HTERT RPE-1 (cell line): ENCODE data around the gene GLE1.
"Not testable (repeated sequence)": the region's sequence is repeated elsewhere in the genome, so short reads cannot be mapped to it uniquely, and the experiment has no call there.

ENCODE experiments used
- in situ Hi-C: fragments of 300-500 bp; cut with MboI; formaldehyde crosslinking; loops from 4 replicates; pipeline ENCODE4 v1.14.3; 2020; ENCODE audit warnings: low sequenced_read_pairs

The GLE1 gene

DNA sequence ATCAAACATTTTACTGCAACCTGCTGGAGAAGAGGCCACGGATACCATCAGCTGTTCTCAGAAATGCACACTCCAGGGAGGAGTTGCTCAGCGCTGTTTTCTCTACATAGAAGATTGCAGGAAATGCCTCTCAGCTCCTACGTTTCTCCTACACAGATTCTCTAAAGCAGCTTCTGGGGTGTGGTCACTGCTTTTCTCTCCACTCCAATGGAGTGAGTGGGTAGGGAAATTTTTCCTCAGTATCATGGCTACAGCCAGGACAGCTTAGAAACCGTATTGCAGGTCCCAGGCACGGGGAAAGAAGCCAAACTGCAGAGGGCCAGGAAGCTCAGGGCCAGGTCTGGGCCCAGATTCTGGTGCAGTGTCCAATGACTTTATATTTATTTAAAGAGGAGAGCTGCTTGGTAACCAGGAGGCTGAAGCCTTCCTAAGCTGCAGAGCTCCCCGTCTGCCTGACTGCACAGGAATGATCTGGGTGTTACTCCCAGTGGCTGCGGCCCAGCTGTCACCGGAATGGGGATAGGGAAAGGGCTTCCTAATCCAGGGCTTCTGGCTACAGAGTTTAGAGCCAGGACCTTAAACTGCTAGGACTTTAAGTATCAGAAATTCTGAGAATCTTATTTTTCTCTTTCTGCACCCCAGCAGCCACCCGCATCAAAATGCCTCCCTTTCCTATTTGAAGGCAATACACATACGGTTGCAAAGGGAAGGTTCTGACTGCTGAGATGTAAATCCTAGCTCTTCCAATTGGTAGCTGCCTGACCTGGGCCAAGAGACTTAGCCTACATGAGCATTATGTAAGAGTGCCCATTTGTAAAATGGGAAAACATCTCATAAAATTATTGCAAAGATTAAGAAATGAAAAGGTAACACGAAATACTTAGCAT, 46.5 kb downstream of the GLE1 start:
- in situ Hi-C loops = no loop called here

DNA sequence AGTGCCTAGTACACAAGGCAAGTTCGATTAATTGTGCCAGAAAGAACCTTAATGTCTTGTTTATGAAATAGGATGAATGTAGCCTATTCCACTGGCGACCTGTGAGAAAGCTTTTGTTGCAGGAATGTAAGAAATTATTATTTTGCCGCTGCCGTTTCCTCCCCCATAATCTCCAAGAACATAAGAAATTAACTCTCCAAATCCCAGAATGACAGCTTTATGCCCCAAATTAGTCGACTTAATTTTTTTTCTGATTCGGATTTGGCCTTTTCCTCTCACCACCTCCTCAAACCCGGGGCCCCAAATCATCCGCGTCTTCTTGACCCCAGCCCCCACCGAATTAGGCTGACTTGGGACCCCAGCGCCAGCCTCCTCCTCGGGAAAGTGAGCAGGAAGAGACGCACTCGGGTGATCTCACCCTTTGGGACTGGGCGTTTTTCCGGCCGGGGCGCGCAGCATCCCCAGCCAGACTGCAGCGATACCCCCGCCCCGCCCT, 47.2 kb downstream of the GLE1 start:
- in situ Hi-C loops = no loop called here

DNA sequence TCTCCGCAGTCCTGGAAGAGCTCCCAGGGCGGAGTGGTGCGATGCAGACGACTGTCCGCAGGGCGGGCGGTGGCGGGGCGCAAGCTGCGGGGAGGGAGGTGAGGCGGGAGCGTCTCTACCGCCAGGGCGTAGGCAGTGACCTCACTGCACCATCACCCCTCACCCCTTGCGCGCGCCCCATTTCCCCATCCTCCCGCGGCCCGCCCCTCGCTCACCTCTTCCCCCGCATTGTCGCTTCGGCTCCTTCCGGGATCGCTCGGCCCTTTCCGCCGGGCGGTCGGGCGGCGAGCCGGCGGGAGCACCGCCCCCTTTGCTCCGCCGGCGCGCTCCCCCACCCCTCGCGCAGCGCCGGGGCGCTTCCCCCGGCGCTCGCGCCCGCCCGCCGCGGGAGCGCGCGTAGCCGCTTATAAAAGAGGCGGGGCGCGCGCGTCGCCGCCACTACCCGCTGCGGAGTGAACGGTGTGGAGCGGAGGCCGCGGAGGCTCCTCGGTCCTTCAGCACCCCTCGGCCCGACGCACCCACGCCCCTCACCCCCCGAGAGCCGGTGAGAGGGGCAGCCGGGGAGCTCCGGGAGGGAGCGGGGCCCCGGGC, 47.7 kb downstream of the GLE1 start, which contains the start of gene SPTAN1:
SPTAN1 (plus strand) TSS at position 435 of the 591 bp plus-strand sequence. CDS start 14,154 bp downstream, outside the sequence.
- in situ Hi-C loops = no loop called here

DNA sequence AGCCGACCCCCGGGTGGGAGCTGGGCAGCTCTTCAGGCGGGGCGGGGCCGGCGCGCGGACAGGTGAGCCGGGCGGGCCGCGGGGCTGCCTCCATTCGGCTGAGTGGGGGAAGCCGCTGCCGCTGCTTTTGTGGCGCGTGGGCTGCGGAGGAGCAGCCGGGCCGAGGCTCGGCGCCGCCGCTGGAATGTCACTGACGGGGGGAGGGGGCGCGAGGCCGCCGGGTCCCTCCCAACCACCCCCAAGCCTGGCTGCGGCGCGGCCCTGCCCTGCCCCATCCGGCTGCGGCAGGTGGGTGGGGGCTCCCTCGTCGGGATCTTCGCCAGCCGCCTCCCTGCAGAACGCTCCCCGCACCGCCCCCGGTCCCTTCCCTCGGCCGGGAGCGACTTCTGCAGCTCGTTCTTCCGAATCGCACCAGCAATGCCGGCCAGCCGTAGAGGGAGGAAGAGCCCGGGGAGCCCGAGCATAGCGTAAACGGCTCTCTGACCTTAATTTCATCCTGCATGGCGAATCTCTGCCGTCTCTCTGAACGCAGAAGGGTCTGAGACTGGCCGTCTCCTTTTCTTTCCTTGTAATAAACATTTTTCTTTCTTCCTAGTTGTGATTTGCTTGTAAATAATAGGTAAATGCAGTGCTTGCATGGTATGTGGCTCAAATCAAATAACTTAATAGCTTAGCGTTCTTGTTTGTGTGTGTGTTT, 48.4 kb downstream of the GLE1 start:
- in situ Hi-C loops = no loop called here

DNA sequence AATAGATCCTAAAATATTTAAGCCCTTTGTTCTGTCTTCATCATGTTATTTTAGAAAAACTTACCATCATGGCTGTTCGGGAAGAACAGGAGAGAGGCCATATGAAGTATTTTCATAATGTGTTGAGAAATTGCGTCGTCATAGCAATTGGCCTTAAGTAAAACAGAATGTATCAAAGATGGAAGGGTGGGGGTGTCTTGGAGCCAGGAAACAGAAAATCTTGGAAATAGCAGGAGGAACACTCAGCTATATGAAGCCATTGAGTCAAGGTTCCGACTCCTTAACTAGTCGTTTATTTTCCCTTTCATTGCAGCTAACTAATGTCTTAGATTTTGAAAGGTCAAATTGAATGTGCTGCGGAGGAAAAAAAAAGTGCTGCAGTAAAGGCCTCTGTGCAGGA, 49.2 kb downstream of the GLE1 start:
- in situ Hi-C loops = no loop called here

DNA sequence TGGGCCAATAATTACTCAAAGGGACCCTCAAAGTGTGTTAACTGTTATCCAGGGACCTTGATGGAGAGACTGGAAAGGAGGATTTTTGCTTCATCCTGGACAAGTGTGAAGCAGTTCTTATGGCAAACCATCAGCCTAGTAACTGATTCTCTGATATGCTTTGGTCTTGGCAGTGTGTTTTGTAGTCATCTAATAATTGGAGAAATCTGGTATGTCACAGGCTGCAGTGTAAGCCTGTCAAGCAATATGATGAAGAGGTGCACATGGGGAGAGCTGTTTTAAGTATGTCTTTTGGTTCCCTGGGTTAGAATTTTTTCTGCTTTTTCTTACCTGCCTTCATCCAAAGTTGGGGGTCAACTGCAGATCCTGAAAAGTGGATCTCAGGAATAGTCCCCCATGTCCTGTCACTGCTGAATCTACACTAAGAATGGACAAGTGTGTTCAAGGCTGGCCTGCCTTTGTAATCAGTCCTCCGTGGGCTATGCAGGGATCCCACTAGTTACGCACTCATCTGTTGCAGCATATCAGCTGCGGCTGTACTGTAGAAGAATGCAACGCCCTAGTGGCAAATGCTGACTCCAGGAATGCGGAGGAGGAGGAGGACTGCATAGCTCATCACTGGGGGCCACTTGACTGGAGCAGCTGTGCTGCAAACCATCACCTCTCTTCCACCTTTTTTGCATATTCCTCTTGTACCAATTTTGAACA, 49.8 kb downstream of the GLE1 start:
- in situ Hi-C loops = no loop called here

DNA sequence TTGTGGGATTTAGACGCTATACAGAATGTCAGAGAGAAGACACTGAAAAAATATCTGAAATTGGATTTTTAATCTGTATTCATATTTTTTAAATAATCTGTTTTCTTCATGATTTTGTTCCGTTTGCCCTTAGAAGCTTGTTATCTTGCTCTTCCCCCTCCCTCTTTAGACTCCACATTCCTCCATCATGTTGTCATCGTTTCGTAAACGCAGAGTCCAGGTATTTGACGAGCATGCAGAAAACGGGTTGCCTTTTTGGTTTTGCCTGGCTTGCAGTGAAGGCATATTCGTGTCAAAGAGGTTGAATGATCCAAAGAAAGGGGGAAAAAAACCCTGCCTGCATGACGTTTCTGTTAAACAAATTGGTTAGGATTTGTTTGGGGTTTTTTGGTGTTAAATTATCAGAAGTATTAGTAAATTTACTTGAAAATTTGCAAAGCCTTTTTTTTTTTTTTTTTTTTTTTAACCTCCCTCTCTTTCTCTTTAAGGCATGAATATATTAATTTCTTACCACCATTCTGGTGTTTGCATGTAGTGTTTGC, 50.7 kb downstream of the GLE1 start:
- in situ Hi-C loops = no loop called here

DNA sequence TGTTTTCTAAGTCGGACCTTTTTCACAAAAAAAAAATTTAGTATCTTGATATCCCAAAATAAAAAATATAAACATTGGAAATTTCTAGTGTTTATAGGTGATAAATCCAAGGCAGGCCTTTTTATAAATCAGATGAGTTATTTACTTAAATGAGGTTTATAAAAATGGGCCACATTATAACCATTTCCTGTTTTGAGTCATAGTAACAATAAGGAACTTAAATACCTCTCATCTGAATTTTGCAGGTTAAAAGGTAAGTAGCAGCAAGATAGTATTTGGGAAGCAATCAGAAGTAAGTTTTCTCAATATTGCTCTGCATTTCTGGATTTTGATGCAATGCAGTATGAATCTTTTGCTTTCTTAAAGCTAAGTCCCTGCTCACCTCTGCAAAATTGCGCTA, 51.8 kb downstream of the GLE1 start:
- in situ Hi-C loops = no loop called here

DNA sequence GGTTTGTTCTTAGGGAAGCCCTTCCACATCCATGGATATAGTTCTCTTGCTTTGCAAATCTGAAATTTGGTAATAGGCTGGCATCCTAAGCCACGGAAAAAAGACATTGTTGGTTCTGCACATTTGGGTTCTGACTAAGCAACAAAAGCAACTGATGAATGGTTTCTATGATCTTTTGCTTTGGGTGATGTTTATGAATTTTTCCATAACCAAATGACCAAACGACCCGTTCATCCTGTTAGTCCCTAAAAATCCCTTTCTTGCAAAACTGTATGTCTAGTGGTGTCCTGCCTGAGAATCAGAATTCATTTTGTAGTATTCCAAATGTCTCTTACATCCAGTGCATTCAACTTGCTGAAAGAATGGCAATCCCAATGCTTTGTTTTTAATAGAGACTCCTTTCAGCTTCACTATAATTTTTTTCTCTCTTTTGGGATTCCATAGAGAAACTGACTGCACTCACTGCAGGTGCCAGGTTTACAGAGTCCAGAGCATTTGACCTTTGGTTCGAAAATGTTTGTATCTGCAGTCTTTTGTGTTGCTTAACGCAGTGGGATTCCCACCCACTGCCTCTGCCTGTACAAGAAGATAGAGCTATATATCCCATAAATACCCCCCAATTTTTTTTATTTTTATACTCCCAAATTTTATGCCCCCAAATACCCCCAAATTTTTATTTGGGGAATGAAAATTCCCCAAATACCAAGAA, 52.6 kb downstream of the GLE1 start:
- in situ Hi-C loops = no loop called here

DNA sequence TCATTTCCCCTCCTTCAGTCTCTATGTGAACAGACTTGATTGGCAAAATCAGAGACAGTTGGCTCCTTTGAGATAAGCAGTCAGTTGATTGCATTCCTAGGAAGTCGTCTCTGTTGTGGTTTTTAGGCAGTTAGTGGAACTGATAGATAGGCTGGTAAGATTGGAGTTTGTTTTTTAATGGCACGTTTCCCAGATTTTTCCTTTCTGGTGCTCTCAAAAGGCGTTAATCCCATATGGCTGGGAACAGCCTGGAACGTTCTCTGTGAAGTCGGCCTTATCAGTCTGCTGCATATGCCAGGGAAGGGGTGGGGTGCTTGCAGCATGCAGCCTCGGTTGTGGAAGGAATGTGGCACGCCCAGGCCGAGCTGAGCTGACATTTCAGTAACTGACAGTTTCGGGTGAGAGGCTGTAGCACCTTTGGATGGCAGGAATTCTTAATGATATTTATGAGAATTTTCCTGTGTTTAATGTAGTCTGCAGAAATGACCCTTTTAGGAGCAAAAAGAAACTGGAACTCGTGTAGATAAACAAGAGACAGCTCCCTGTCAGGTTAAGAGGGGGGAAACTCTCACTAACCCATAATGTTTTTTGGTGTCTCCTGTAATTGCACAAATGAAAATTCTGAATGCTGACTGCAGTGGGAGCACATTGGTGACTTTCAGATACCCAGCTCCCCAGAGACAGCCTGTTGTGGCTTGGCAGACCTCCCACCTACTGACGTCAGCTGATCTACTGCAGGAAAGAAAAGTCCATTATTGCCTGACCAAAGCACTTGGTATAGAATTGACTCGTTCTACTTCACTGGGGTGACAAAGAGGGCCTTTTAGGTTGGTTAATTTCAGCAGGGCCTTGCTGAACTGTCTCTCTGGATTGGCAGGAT, 54.2 kb downstream of the GLE1 start:
- in situ Hi-C loops = no loop called here

DNA sequence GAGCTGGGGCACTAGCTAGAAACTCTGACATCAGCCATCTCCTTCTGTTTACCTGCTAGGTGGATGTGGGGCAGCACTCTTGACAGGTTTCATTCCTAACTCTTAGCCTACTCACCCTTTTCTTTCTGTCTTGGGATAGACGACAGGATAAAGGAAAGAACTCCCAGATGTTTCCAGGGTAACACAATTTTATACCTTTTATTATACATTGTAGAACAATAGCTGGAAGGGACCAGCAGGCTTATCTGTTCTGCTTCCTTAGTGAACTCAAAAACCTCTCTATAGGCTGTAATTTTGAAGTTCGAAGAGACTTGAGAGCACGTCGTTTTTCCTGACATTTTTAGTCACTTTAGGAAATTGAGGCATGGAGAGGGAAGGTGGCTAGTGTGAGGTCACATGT, 61.1 kb downstream of the GLE1 start:
- in situ Hi-C loops = no loop called here

DNA sequence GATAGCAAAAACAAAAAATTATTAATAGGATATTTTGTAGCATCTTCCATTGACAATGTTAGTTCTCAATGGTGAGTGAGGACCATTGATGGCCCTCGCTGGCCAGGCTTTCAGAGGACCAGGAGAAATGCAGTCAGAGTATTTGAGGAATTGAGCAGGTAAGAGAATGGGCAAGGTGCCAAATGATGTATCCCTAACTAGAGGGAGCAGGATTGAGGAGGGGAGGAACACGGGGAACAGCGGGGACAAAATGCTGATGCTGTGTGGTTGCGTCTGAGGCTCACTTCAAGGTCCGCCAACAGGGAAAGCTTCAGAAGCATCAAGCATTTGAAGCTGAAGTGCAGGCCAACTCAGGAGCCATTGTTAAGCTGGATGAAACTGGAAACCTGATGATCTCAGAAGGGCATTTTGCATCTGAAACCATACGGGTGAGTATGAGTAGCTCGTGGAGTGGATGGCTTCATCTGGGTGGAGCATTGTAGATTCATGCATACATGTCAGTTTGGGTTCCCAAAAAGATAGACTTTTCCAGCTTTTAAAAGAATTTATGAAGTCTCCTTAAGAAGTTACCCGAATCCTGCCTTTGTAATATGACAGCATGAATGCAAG, 64.1 kb downstream of the GLE1 start:
- in situ Hi-C loops = no loop called here

DNA sequence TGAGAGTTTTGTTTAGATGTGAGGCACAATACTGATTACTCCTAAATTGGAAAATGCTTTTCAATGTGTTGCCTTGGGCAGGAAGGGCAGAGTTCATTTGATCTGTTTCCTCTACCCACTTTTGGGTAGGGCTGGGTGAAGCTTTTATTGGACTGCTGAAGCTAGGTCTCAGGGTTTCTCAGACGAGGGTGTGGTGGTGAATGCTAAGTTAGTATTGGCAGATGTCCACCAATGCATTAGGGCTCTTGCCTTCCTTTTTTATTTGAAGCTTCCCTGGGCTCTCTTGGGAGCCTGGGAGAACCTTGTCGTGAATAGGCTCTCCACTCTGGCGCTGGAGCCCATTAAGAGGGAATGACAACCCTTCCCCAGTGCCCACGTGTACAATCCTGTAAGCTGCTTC, 71.0 kb downstream of the GLE1 start:
- in situ Hi-C loops = no loop called here

DNA sequence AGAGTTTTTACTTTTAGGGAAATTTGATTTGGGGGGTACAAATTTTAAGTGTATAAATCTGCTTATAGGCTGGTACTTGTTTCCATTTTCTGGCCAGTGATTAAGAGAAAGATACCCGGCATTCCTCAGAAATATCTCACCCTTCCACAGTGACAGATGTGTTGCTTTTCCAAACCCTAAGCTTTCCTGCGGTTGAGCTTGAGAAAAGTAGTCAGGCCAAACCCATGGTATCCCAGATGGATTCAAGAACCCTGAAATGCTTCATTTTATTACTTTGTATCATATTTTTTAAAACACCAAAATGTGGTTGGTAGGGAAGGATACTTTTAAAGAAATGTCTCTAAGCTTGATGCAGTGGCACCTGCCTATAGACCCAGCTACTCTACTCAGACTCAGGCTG, 71.4 kb downstream of the GLE1 start:
- in situ Hi-C loops = no loop called here

DNA sequence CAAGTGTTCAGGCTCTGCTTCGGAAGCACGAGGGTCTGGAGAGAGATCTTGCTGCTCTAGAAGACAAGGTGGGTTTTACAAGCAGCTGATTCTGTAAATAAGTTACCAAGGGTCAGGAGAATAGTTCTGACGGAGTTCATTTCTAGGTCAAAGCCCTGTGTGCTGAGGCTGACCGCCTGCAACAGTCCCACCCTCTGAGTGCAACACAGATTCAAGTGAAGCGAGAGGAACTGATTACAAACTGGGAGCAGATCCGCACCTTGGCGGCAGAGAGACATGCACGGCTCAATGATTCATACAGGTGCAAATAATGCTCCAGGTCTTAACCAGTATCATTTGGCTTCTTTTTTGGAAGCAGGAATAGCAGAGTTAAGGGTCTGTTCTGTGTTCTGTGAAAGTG, 72.7 kb downstream of the GLE1 start:
- in situ Hi-C loops = no loop called here

DNA sequence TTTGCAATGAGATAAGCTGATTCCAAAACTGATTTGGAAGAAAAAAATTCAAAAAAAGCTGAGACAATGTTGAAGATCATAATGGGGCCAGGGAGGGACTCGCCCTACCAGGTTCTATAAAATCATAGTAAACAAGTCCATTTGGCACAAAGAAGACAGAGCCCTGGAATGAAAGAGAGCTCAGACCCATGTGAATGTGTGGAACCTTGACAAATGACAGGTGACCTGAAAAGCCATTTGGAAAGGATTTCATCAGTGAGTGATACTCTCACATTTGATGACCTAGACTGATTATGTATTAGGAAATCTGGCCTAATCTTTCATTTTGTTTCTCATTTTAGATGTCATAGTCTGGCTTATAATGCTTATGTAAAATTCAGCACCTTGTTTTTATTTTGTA, 74.7 kb downstream of the GLE1 start:
- in situ Hi-C loops = no loop called here

DNA sequence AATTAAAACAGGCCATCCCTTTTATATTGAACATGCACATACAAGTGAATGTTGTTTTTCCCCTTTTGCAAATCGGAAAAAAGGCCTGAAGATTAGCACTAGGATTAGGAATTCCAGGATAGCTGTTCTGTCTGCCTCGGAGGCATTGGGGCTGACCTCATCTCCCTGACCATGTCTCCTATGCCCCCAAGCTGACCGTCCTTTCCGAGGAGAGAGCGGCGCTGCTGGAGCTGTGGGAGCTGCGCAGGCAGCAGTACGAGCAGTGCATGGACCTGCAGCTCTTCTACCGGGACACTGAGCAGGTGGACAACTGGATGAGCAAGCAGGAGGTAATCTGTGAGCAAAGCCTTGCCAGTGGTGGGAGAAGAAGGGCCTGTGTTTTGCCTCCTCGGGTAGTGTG, 76.2 kb downstream of the GLE1 start:
- in situ Hi-C loops = no loop called here

DNA sequence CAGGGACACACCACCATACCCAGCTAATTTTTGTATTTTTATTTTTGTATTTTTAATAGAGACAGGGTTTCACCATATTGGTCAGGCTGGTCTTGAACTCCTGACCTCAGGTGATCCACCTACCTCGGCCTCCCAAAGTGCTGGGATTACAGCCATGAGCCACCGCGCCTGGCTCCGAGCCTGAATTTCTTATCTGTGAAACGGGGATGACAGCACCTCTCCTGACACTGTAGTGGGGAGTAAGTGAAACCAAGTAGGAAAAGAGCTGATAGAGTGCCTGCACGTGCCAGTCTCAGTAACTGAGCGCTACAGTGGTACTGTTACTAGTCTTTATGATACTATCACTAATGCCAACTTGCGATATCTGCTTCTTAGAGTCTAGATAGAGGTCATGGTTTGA, 80.6 kb downstream of the GLE1 start:
- in situ Hi-C loops = not testable (repeated sequence)

DNA sequence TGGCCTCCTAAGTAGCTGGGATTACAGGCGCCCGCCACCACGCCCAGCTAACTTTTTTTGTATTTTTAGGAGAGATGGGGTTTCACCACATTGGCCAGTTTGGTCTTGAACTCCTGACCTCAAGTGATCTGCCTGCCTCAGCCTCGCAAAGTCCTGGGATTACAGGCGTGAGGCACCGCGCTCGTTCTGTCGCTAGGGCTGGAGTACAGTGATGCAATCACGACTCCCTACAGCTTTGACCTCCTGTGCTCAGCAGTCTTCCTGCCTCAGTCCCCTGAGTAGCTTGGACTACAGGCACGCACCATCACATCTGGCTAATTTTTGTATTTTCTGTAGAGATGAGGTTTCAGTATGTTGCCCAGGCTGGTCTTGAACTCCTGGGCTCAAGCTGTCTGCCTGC, 82.4 kb downstream of the GLE1 start:
- in situ Hi-C loops = not testable (repeated sequence)
